GM19099 (cell line): ENCODE results near the gene RPS6KB2.
A peak's percentile ranks its signal among the peaks of the same experiment; 100 is the strongest.

Experiments
- POLR2A ChIP-seq: IDR thresholded peaks from 3 replicates; pipeline ENCODE4 v1.6.1; 2011; ENCODE audit warnings: low read depth; ENCODE audit not compliant: insufficient read length; ENCODE audit errors: extremely low read depth

Gene RPS6KB2

DNA sequence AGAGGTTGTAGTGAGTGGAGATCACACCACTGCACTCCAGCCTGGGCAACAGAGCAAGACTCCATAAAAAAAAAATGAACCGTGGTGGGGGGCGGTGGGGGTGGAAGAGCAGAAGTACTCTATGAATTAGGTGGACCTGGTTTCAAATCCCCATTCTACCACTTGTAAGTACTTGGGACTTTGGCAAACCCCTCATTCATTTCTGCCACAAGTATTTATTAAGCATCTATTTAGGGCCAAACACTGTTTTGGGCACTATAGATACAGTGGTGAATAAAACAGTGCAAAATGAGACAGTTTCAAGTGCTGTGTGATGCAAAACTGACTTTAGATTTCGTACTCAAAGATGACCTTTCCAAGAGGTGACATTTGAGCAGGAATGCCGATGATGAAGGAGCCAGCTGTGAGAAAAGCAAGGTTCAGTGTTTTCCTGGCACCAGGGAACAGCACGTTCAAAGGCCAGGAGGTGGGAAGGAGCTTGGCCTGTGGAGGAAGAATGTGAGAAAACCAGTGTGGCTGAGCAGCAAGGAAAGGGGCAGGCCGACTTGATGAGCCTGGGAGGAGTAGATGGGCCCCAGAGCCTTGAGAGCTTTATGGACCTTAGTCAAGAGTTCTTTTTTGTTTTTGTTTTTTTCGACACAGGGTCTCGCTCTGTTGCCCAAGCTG, 42.2 kb downstream of the RPS6KB2 start:
- TF ChIP-seq POLR2A: no peak

- no peak for TF ChIP-seq POLR2A
Measured at GRCh38 chr11:67472882-67473281, 44.6 kb downstream of the RPS6KB2 start.

- TF ChIP-seq POLR2A: no peak
Measured at GRCh38 chr11:67482275-67482826, 54.1 kb downstream of the RPS6KB2 start.

GRCh38 chr11:67482827-67483798, 54.8 kb downstream of the RPS6KB2 start, which contains the start of gene AIP:
Gene AIP (plus strand): TSS chr11:67483026. CDS start chr11:67483159, 133 bp downstream.
- TF ChIP-seq POLR2A: peak; percentile 73

- TF ChIP-seq POLR2A: no peak
Measured at GRCh38 chr11:67483831-67484665, 55.8 kb downstream of the RPS6KB2 start.

GRCh38 chr11:67484847-67485311, 56.6 kb downstream of the RPS6KB2 start:
- TF ChIP-seq POLR2A: no peak
